Activated CD8-positive, alpha-beta memory T cell treated with anti-CD3 and anti-CD28 coated beads, Interleukin-2, amount 50 U/mL, for 4 hours (primary cell): ENCODE data around the gene PACSIN3.
A peak's percentile ranks its signal among the peaks of the same experiment; 100 is the strongest.

ENCODE experiments used
- DNase-seq: peaks from one replicate; pipeline ENCODE4 v3.0.0-alpha.2; 2020

Gene PACSIN3

GRCh38 chr11:47175746-47176327, 10.4 kb downstream of the PACSIN3 start:
- DNase-seq, result no peak

GRCh38 chr11:47172740-47173336, 13.4 kb downstream of the PACSIN3 start:
- no peak for DNase-seq

- no peak for DNase-seq
These were observed 14.4 kb downstream of the PACSIN3 start for GRCh38 chr11:47171856-47172255.

GRCh38 chr11:47171061-47171838, 15.0 kb downstream of the PACSIN3 start:
- DNase-seq, result no peak

GRCh38 chr11:47166368-47166767, 19.9 kb downstream of the PACSIN3 start:
- no peak for DNase-seq

- DNase-seq, result no peak
These were observed 20.9 kb downstream of the PACSIN3 start for GRCh38 chr11:47165253-47165840.

- DNase-seq, result no peak
These were observed 21.9 kb downstream of the PACSIN3 start for GRCh38 chr11:47164321-47164720.

GRCh38 chr11:47163898-47164297, 22.3 kb downstream of the PACSIN3 start:
- no peak for DNase-seq

- no peak for DNase-seq
These were observed 23.0 kb downstream of the PACSIN3 start for GRCh38 chr11:47163193-47163592.

- DNase-seq, result no peak
These were observed 23.8 kb downstream of the PACSIN3 start for GRCh38 chr11:47162426-47162825.

GRCh38 chr11:47161890-47162289, 24.3 kb downstream of the PACSIN3 start:
- DNase-seq, result no peak

GRCh38 chr11:47161134-47161854, 24.9 kb downstream of the PACSIN3 start:
- DNase-seq, result peak; percentile 58

GRCh38 chr11:47160753-47161133, 25.5 kb downstream of the PACSIN3 start:
- no peak for DNase-seq

- DNase-seq, result no peak
These were observed 28.0 kb downstream of the PACSIN3 start for GRCh38 chr11:47158242-47158641.

- no peak for DNase-seq
These were observed 28.4 kb downstream of the PACSIN3 start for GRCh38 chr11:47157805-47158204.

GRCh38 chr11:47156951-47157350, 29.3 kb downstream of the PACSIN3 start:
- no peak for DNase-seq

GRCh38 chr11:47156333-47156732, 29.9 kb downstream of the PACSIN3 start:
- DNase-seq, result no peak

GRCh38 chr11:47155879-47156278, 30.4 kb downstream of the PACSIN3 start:
- DNase-seq, result no peak

- DNase-seq, result no peak
These were observed 31.3 kb downstream of the PACSIN3 start for GRCh38 chr11:47154616-47155570.

- DNase-seq, result peak; percentile 53
These were observed 33.0 kb downstream of the PACSIN3 start for GRCh38 chr11:47152953-47153950.
